Measurements from ENCODE around the gene GALNT11.

DNA sequence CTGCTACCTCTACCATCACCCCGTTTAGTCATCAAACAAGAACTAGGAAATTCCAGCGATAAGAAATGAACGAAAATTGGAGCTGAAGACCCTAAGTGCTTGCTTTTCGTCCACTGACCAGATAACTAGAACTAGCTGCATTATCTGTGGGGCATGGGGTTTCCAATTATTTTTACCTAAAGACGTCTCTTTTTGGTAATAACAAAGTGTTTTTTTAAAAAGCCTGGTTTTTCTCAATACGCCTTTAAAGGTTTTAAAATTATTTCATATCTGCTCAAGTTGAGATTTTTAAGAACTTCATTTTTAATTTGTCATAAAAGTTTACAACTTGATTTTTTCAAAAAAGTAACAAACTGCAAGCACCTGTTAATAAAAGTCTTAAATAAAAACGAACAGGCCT is 104.2 kb downstream of the GALNT11 start:
- TF ChIP-seq, protein P1, sequence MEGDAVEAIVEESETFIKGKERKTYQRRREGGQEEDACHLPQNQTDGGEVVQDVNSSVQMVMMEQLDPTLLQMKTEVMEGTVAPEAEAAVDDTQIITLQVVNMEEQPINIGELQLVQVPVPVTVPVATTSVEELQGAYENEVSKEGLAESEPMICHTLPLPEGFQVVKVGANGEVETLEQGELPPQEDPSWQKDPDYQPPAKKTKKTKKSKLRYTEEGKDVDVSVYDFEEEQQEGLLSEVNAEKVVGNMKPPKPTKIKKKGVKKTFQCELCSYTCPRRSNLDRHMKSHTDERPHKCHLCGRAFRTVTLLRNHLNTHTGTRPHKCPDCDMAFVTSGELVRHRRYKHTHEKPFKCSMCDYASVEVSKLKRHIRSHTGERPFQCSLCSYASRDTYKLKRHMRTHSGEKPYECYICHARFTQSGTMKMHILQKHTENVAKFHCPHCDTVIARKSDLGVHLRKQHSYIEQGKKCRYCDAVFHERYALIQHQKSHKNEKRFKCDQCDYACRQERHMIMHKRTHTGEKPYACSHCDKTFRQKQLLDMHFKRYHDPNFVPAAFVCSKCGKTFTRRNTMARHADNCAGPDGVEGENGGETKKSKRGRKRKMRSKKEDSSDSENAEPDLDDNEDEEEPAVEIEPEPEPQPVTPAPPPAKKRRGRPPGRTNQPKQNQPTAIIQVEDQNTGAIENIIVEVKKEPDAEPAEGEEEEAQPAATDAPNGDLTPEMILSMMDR (optimal IDR thresholded peaks at IDR 0.05 in 1 of 3, IDR thresholded peaks at IDR 0.05 in 1 of 3, conservative IDR thresholded peaks at IDR 0.05 in 1 of 3; ENCODE audit: extremely low read depth in 1 of 3, insufficient read depth in 2 of 3, low read length in 3 of 3), result no peak
- no peak for TF ChIP-seq EZH2 (IDR thresholded peaks at IDR 0.05; ENCODE audit: low read length)
